T47D (cell line): ENCODE results near the gene IRF2.

Source experiments
- DNase-seq, 2 experiments: peaks; one replicate each; pipeline versions ENCODE4 v3.0.0 to v3.0.0-alpha.2; 2011 to 2012; ENCODE audit warnings: low read depth in 1 of 2, low spot score in 1 of 2
- JUND ChIP-seq: IDR thresholded peaks from 2 replicates; pipeline ENCODE4 v1.6.1; 2012; ENCODE audit warnings: low read depth
- in situ Hi-C: cut with HindIII; loops from 2 replicates; pipeline ENCODE4 v1.10.0; 2016; ENCODE audit warnings: low sequenced_read_pairs, low pct_unique_long_range_greater_than_20kb

Gene IRF2

DNA sequence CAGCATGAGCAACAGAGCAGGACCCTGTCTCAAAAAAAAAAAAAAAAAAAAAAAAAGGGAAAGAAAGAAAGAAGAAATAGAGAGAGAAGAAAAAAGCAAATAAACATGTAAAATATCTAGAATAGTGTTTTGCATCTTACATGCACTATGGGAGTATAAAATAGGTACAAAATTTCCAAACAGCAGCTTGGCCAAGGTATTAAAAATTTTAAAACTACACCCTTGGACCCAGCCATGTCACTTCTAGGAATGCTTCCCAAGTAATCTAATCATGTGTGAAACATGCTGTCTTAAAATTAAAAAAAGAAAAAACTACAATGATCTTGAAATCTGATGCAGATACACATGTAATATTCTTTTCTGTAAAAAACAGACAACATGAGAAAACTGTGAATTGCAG, 21.6 kb downstream of the IRF2 start:
- TF ChIP-seq JUND, result no peak
- DNase-seq, result no peak
- in situ Hi-C loops, result no loop called here

DNA sequence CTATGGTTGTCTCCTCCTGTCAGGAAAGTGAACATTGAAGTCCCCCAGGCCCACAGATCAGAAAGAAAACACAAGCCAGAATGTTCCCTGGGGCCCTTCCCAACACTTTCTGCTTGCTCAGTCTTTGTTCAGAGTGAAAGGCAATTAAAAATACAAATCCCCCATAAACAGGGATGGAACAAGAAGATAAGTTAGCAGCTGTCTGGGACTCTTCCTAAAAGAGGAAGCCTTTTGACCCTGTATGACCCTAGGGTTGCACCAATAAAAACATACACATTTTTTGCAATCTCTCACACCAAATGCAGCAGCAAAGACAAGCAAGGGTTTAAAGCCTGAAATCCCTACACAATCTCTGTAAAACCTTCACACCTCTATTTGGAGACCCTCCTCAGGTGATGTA, 22.6 kb downstream of the IRF2 start:
- in situ Hi-C loops, result no loop called here
- no peak for TF ChIP-seq JUND
- DNase-seq, result no peak

DNA sequence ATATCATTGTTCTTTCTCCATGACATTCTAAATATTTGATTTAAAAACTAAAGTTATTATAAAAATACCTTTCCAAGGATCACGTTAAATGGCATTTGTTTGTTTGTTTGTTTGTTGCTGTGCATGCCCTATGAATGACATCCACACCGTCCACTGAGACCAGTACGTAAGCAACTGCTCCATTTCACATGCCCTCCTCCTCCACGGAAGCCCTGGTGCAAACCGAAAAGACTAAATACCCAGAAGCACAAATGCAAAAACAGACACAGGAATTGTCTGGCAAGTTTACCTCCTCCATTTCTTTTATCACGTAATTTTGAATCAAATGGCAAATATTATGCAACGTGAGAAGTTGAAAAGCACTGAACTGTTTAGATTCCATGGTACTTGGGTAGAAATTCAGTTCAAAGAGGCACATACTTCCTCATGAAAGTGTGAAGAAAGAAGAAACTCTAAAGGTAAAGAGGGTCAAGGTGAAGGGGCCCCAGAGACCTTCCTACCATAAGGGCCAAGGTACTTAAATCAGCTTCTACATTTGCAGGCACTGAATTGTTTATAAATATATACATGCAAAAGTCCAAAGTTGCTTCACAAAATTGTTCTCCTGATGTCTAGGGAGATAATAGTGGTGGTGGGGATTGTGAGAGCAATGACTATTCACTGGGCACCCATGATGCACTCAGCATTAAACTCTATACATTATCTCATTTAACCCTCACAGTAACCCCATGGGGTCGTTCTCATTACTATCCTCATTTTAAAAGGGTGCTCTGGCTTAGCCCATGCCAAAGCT, 23.4 kb downstream of the IRF2 start:
- DNase-seq, result peak in 1 of 2 experiments; percentile 57
- in situ Hi-C loops, result no loop called here
- TF ChIP-seq JUND, result no peak

DNA sequence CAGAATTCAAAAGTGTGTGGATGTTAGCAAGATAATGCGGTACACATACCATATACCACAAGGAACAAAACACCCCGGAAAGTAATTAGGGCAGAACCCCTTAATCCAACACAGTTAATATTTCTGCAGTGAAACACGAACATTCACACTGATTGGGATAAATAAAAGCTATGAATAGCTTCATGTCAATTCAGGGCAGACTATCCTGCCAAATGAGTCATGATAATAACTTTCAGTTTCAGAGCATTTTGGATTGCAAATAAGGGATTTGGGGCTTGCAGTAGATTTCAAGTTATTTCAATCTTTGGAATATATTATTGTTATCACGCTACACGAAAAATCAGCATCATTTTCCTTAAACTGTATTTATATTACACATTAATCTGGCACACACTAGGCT, 24.3 kb downstream of the IRF2 start:
- TF ChIP-seq JUND, result no peak
- in situ Hi-C loops, result no loop called here
- DNase-seq, result no peak

DNA sequence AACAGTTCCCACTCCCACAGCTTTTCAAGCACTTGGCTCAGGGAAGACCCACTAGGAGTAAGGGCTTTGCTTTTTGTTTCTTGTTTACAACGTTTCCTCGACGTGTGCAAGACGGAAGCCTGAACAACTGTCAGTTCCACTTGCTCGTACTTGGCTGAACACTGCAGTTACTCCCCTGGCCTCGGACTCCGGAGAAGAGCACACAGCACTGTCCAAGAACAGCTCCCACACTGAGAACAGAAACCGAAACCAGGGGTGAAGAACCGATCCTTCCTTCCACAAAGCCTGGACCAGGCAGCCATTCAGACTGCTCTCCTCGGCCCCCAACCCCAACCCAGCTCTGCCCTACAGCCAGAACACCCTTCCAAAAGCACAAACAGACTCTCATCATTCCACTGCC, 25.5 kb downstream of the IRF2 start:
- no peak for DNase-seq
- no peak for TF ChIP-seq JUND
- in situ Hi-C loops, result no loop called here

DNA sequence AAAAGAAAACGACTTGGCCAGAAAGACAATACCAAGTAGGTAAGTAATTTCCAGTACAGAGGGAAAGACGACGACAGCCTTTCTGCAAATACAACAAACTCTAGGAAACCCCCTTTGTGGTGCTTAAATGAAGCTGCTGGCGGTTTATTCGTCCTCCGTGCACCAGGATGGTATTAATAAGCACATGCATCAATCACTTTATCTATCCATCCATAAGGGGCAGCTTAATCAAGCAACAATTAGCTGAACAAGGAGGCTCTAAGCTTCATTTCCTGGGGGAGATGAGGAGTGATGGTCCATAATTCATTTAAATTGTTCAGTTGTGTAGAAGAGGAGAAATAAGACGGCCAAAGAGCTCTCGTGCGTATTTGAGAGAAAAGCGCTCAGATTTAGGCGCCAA, 26.2 kb downstream of the IRF2 start:
- in situ Hi-C loops, result no loop called here
- no peak for TF ChIP-seq JUND
- no peak for DNase-seq

DNA sequence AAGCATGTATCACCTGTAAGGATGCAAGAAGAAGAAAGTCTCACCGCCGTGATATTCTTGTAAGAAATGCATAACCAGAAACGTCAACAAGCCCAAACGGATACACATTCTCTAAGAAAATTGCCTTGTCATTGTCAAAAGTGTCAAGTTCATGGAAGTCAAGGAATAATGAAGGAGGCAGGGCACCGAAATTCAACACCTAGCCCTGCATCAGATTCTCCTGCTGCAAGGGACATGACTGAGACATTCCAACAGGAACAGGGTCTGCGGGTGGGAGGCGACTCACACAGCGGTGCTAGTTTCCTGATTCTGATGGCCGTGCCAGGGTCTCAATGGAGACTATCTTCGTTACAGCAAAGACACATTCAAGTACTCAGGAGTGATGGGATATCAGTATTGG, 26.7 kb downstream of the IRF2 start:
- DNase-seq, result no peak
- in situ Hi-C loops, result no loop called here
- no peak for TF ChIP-seq JUND

DNA sequence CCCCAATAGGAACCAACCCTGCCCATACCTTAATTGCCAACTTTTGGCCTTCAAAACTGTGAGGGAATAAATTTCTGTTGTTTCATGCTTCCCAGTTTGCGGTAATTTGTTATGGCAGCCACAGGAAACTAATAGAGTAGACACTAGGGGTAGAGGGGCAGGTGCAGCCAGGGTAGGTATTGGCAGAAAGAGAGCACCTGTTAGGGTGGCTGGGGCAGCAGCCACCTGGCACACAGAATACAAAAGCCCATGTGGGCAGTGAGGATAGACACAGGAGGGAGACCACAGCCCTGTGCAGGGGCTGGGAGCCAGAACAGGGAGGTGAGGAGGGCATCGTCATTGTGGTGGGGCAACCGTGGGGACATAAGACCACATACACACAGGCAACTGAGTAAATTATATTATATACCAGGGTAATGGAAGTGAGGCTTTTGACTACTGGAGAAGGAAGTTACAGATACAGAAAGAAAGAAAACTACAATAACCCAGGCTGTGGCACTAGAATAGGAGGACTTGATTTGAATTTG, 28.2 kb downstream of the IRF2 start:
- no peak for TF ChIP-seq JUND
- no peak for DNase-seq
- in situ Hi-C loops, result no loop called here

DNA sequence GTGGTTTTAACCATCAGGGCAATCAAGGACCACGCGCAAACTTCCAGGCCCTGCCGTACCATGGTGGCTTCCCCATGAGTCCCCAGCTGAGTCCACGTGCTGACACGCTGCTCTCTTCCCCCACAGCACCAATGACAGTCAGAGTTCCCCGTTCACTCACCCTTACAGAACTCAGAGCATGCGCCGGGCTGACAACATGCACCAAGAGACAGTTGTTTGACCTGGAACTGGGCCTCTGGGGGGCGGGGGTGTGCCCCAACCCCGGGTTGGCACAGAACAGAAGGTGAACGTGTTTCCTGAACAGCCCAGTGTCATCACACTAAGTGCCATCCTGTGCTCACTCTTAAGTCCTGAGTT, 29.4 kb downstream of the IRF2 start:
- DNase-seq, result no peak
- no peak for TF ChIP-seq JUND
- in situ Hi-C loops, result no loop called here

DNA sequence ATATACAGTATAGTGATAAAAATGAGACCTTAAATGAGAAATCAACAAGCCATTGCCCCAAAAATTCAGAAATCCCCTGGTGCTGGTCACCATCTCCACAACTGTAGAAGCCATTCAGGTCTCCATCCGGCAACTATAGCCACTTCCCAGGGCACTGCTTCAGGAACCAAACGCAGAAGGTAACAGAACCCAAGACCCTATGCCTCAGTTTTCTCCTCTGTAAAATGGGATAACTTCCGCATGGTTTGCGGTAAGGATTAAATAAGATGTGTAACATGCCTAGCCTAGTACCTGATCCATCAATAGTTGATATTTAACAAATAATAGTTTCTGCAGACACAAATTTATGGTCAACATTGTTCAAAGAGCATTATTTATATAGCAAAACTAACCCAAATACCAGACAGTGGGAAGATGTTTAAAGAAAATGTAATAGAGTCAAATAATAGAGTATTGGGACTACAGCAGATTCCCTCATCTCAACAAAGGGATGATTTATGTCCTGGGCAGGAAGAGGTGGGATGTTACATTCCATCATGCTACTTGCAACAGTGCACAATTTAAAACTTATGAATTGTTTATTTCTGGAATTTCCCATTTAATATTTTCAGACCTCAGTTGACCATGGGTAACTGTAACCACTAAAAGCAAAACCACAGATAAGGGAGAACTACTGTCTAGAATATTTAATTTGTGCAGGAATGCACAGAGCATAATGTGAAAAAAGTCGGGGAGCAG, 30.0 kb downstream of the IRF2 start:
- in situ Hi-C loops, result no loop called here
- no peak for DNase-seq
- TF ChIP-seq JUND, result no peak

DNA sequence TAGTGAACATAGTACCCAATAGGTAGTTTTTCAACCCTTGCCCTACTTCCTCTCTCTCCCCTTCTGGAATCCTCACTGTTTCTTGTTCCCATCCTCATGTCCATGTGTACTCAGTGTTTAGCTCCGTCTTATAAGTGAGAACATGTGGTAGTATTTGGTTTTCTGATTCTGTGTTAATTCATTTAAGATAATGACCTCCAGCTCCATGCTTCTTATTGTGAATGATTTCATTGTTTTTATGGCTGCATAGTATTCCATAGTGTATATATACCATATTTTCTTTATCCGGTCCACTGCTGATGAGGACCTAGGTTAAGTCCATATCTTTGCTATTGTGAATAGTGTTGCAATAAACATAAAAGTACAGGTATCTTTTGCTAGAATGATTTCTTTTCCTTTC, 31.0 kb downstream of the IRF2 start:
- no peak for TF ChIP-seq JUND

DNA sequence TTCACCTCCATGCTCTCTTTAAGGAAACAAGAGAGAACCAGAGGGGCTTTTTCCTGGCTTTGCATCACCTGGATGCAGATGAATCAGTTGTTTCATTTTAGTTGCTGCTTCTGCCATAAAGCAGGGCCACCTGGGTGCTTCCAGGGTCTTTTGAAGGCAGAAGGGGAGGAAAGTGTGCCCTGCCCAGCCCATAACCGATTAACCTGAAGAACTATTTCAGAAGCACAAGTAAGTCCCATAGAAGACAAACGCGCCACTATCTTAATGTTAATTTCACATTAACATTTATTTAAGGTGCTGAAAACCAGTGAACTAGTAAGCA, 32.1 kb downstream of the IRF2 start:
- DNase-seq, result no peak
- TF ChIP-seq JUND, result no peak
- in situ Hi-C loops, result no loop called here

More for the DNA sequence above, 31.0 kb downstream of the IRF2 start:
- in situ Hi-C loops, result no loop called here
- no peak for DNase-seq

DNA sequence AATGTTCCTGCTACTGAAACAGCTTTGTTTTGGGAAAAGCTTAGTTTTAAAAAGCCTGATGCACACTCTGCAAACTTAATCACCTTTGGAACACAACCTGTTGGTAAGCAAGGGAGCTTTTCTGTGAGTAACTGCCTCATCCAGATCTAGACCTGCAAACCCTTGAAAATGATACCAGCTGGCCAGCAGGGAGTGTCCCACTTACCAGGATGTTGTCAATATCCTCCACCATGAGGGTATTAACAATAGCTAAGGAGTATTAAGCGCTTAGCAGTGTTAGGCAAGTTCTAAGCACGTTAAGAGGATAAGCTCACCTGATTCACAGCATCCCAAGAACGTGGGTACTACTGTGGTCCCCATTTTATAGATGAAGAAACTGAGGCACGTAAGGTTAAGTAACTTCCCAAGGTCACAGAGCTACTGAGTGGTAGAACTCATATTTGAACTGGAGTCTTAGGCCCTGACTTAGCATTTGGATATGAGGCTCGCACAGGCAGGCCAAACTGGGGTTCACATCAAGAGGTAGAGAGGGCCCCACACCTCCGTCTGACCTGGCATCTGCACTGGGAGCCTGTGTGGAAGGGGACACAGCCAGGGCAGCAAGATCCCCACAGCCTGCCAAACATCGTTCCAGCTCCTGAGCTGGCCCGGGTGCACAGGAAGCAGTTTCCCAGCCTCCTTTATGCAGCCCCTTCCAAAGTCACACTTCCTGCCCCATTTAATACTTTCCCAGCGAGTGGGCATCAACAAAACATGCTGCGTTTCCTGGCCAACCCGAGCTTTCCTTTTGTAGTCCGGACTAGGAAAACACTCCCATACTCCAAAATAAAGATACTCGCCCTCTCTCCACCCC, 32.7 kb downstream of the IRF2 start:
- no peak for DNase-seq
- in situ Hi-C loops, result no loop called here
- no peak for TF ChIP-seq JUND
